SK-N-SH (cell line): ENCODE results near the gene EEF1AKMT1. TPM values are rescaled to one million over a fixed set of nuclear protein-coding genes. Genes with fewer than 3 reads are reported as not detected.

Experiments
- CTCF ChIA-PET: fragments of 300-600, 350-600 bp; formaldehyde crosslinking; extraction: SDS; loops from one replicate; lab custom pipeline; 2021; lab: Yijun Ruan, JAX
- POLR2A ChIA-PET: fragments of 350-600 bp; sonication (Branson Sonifier 250); formaldehyde crosslinking; extraction: SDS; loops from one replicate; lab custom pipeline; 2020; ENCODE audit warnings: antibody characterized with exemption, inconsistent platforms; lab: Yijun Ruan, JAX
- DNase-seq: peaks from one replicate; pipeline ENCODE4 v3.0.0; 2012
- H2AFZ ChIP-seq: fragments of 200-600 bp; sonication (generic); 2 replicates; pipeline ENCODE4 v1.8.1; 2016; ENCODE audit warnings: antibody characterized with exemption, mild to moderate bottlenecking, low read depth
- H3F3A ChIP-seq: fragments of 200-600 bp; sonication (generic); replicated peaks from 2 replicates; pipeline ENCODE3; 2016; ENCODE audit warnings: antibody characterized with exemption, mild to moderate bottlenecking; ENCODE audit not compliant: insufficient read depth
- H3K27ac ChIP-seq, 2 experiments: fragments of 200-500 bp in 1 of 2; fragments of 200-600 bp in 1 of 2; sonication (Bioruptor generic) in 1 of 2; sonication (generic), shearing (Covaris generic) in 1 of 2; 2 replicates each; pipeline versions ENCODE4 v1.5.1 to v1.6.1; 2014 to 2016; ENCODE audit warnings: low read depth in 2 of 2, inconsistent platforms in 1 of 2, low read length in 1 of 2, mild to moderate bottlenecking in 1 of 2, mixed read lengths in 1 of 2
- H3K27me3 ChIP-seq: fragments of 200-600 bp; sonication (generic), shearing (Covaris generic); 2 replicates; pipeline ENCODE4 v1.6.1; 2016; ENCODE audit warnings: mixed run types; ENCODE audit not compliant: insufficient read depth
- H3K36me3 ChIP-seq, 2 experiments: fragments of 200-500 bp in 1 of 2; fragments of 200-600 bp in 1 of 2; sonication (Bioruptor generic) in 1 of 2; sonication (generic) in 1 of 2; replicated peaks in 1 of 2; 2 replicates each; pipeline versions ENCODE3 to v1.5.1; 2014 to 2016; ENCODE audit warnings: low read length in 1 of 2, mild to moderate bottlenecking in 1 of 2; ENCODE audit not compliant: insufficient read depth in 2 of 2, control insufficient read depth in 1 of 2
- H3K4me1 ChIP-seq, 2 experiments: fragments of 200-500 bp in 1 of 2; fragments of 200-600 bp in 1 of 2; sonication (Bioruptor generic) in 1 of 2; sonication (generic), shearing (Covaris generic) in 1 of 2; 2 replicates each; pipeline versions ENCODE4 v1.5.1 to v1.6.1; 2014 to 2016; ENCODE audit warnings: low read depth in 1 of 2, low read length in 1 of 2, mixed run types in 1 of 2; ENCODE audit not compliant: insufficient read depth in 2 of 2, control insufficient read depth in 1 of 2
- H3K4me2 ChIP-seq: fragments of 200-600 bp; sonication (generic), shearing (Covaris generic); 2 replicates; pipeline ENCODE4 v1.6.1; 2017; ENCODE audit warnings: mixed run types
- H3K4me3 ChIP-seq, 2 experiments: fragments of 200-500 bp in 1 of 2; fragments of 200-600 bp in 1 of 2; sonication (Bioruptor generic) in 1 of 2; sonication (generic), shearing (Covaris generic) in 1 of 2; 2 replicates each; pipeline versions ENCODE4 v1.5.1 to v1.8.1; 2014 to 2016; ENCODE audit warnings: low read depth in 2 of 2, inconsistent platforms in 1 of 2, low read length in 1 of 2, mild to moderate bottlenecking in 1 of 2, mixed read lengths in 1 of 2, moderate library complexity in 1 of 2
- H3K79me2 ChIP-seq: fragments of 200-600 bp; sonication (generic); 2 replicates; pipeline ENCODE4 v1.8.1; 2017; ENCODE audit warnings: mild to moderate bottlenecking; ENCODE audit not compliant: insufficient read depth
- H3K9ac ChIP-seq: fragments of 200-600 bp; sonication (generic); 2 replicates; pipeline ENCODE4 v1.6.1; 2017; ENCODE audit warnings: mixed run types
- H3K9me2 ChIP-seq: fragments of 200-600 bp; sonication (generic); 2 replicates; pipeline ENCODE4 v1.6.1; 2017; ENCODE audit warnings: mixed run types
- H3K9me3 ChIP-seq: fragments of 200-600 bp; sonication (generic); 2 replicates; pipeline ENCODE4 v1.6.1; 2017; ENCODE audit warnings: mixed run types, mild to moderate bottlenecking, moderate library complexity
- H4K20me1 ChIP-seq: fragments of 200-600 bp; sonication (generic); 2 replicates; pipeline ENCODE4 v1.6.1; 2017; ENCODE audit warnings: mild to moderate bottlenecking, mixed run types; ENCODE audit not compliant: insufficient read depth
- CHD2 ChIP-seq: fragments of 150-350 bp; IDR thresholded peaks from 2 replicates; pipeline ENCODE4 v1.6.1; 2018; ENCODE audit warnings: low read length; ENCODE audit not compliant: partially characterized antibody
- EP300 ChIP-seq, 2 experiments: IDR thresholded peaks; 2 replicates each; pipeline versions ENCODE4 v1.4.0 to v1.6.1; 2012; ENCODE audit warnings: borderline replicate concordance in 1 of 2, low read depth in 1 of 2, low read length in 1 of 2
- EZH2phosphoT487 ChIP-seq: fragments of 200-600 bp; sonication (generic); IDR thresholded peaks from 2 replicates; pipeline ENCODE4 v1.6.1; 2017; ENCODE audit warnings: low read depth, mixed run types, mild to moderate bottlenecking, antibody characterized with exemption, moderate library complexity, borderline replicate concordance
- FOXJ3 ChIP-seq: sonication (generic); formaldehyde crosslinking; IDR thresholded peaks from 2 replicates; pipeline ENCODE4 v1.5.1; 2020; ENCODE audit warnings: mild to moderate bottlenecking, missing genetic modification reagents
- FOXM1 ChIP-seq: IDR thresholded peaks from 2 replicates; pipeline ENCODE4 v1.4.0; 2012; ENCODE audit warnings: low read depth, mild to moderate bottlenecking
- GABPA ChIP-seq: IDR thresholded peaks from 2 replicates; pipeline ENCODE4 v1.4.0; 2012; ENCODE audit warnings: low read depth, mild to moderate bottlenecking
- GATA2 ChIP-seq: sonication (generic); formaldehyde crosslinking; IDR thresholded peaks from 2 replicates; pipeline ENCODE4 v1.5.0; 2020; ENCODE audit warnings: mild to moderate bottlenecking, missing genetic modification reagents
- MEF2A ChIP-seq: IDR thresholded peaks from 2 replicates; pipeline ENCODE4 v1.4.0; 2012; ENCODE audit warnings: low read depth, borderline replicate concordance
- MXI1 ChIP-seq: IDR thresholded peaks from 2 replicates; pipeline ENCODE4 v1.6.1; 2012; ENCODE audit warnings: mild to moderate bottlenecking, low read depth, low read length, improper control_type of control experiment
- NFIC ChIP-seq: IDR thresholded peaks from 2 replicates; pipeline ENCODE4 v1.4.0; 2012; ENCODE audit warnings: borderline replicate concordance
- PBX3 ChIP-seq: IDR thresholded peaks from 2 replicates; pipeline ENCODE4; 2012
- RAD21 ChIP-seq: IDR thresholded peaks from 2 replicates; pipeline ENCODE4 v1.6.1; 2012; ENCODE audit warnings: mild to moderate bottlenecking, low read length
- REST ChIP-seq: IDR thresholded peaks from 2 replicates; pipeline ENCODE4 v1.6.1; 2012; ENCODE audit warnings: mild to moderate bottlenecking, low read depth, low read length, moderate library complexity
- SMC3 ChIP-seq: IDR thresholded peaks from 2 replicates; pipeline ENCODE4 v1.6.1; 2012; ENCODE audit warnings: low read depth, low read length, improper control_type of control experiment
- TAF1 ChIP-seq: IDR thresholded peaks from 2 replicates; pipeline ENCODE4 v1.6.1; 2012; ENCODE audit warnings: low read depth, mild to moderate bottlenecking, low read length, moderate library complexity, borderline replicate concordance
- TCF12 ChIP-seq: IDR thresholded peaks from 2 replicates; pipeline ENCODE4 v1.4.0; 2012
- YY1 ChIP-seq: IDR thresholded peaks from 2 replicates; pipeline ENCODE4 v1.4.0; 2012; ENCODE audit warnings: low read depth, mild to moderate bottlenecking
- WGBS: methylation state at CpG from one replicate; pipeline ENCODE4 v1.1.6; 2017; ENCODE audit warnings: low lambda C conversion rate; 5-methylcytosine and 5-hydroxymethylcytosine counted together
- polyA plus RNA-seq, 3 experiments: library from polyadenylated mRNA; depleted of rRNA; stranded (reverse); fragments of >200 nt; gene quantifications; 2 replicates each; pipeline ENCODE4 v1.2.3, GENCODE V29; 2012

The EEF1AKMT1 gene
- polyA plus RNA-seq, 1 of the 3 experiments (the other 2 are of a cell fraction), result 4.2 TPM

GRCh38 chr13:20810808-20811207 lies 37.0 kb upstream of the EEF1AKMT1 start:
- 100% methylated on average over 2 of the region's 2 CpGs for WGBS
- Histone ChIP-seq H3K9ac (no peak overlapping the region), H3K27ac (no peak overlapping the region), H3F3A (peaks cover 23% of the 10 kb centered on the region), H3K4me1 (peaks cover 13 to 18% of the 10 kb centered on the region in 2 experiments), H3K27me3 (no peaks in the 10 kb centered on the region), H3K36me3 (peaks cover 28 to 35% of the 10 kb centered on the region in 2 experiments), H3K4me2 (no peak overlapping the region), H3K4me3 (no peak overlapping the region), H4K20me1 (peaks cover 7% of the 10 kb centered on the region), H3K9me2 (no peaks in the 10 kb centered on the region), H3K9me3 (no peaks in the 10 kb centered on the region), H2AFZ (no peak overlapping the region), H3K79me2 (peaks cover 19% of the 10 kb centered on the region)
- DNase-seq, result no peak
- ChIA-PET CTCF (interaction anchor here (0.7 to 1.4 kb wide), 3 partner anchors 18 to 85 kb away, joined by 3 to 4 read pairs (median 3); no protein-coding TSS in a partner anchor), POLR2A (no interaction called here)
- no peak for TF ChIP-seq NFIC
- no peak for TF ChIP-seq MEF2A
- no peak for TF ChIP-seq TCF12
- TF ChIP-seq SMC3, result no peak
- TF ChIP-seq REST, result no peak
- TF ChIP-seq GATA2 (CRISPR knock-in tag), result no peak
- no peak for TF ChIP-seq EZH2phosphoT487
- no peak for TF ChIP-seq PBX3

GRCh38 chr13:20808874-20809273 lies 35.1 kb upstream of the EEF1AKMT1 start:
- TF ChIP-seq FOXM1 (no peak), RAD21 (no peak), TAF1 (no peak), CHD2 (no peak), YY1 (no peak), MXI1 (no peak), FOXJ3 (CRISPR knock-in tag) (no peak), GABPA (no peak), EP300 (IDR thresholded peaks at IDR 0.05; ENCODE audit: borderline replicate concordance in 1 of 2, low read depth in 1 of 2, low read length in 1 of 2) (no peak), TCF12 (no peak)
- Histone ChIP-seq H3K36me3 (peaks cover 28 to 35% of the 10 kb centered on the region in 2 experiments), H3K9me2 (no peaks in the 10 kb centered on the region), H3F3A (peaks cover 12% of the 10 kb centered on the region), H3K4me3 (no peak overlapping the region), H3K4me1 (peaks cover 3 to 8% of the 10 kb centered on the region in 2 experiments; a peak in 3 of 4 replicates), H4K20me1 (peaks cover 5% of the 10 kb centered on the region; the same call in 1 of the 2 replicates), H3K9ac (no peak overlapping the region), H3K27ac (no peak overlapping the region), H3K4me2 (no peak overlapping the region), H3K27me3 (no peaks in the 10 kb centered on the region), H2AFZ (no peak overlapping the region), H3K9me3 (no peaks in the 10 kb centered on the region), H3K79me2 (peaks cover 19% of the 10 kb centered on the region)
- no peak for DNase-seq
- POLR2A ChIA-PET, result no interaction called here
- CTCF ChIA-PET, result interaction anchor here (0.9 kb wide), 1 partner anchor 44 kb away, joined by 3 read pairs; no protein-coding TSS in a partner anchor
- WGBS, result 96% methylated on average over 4 of the region's 4 CpGs
